SU-DHL-6 (cell line): ENCODE data around the gene PTCSC3.

Experiments used
- H2AFZ ChIP-seq: fragments of 200-600 bp; sonication (generic); 2 replicates; pipeline ENCODE4 v1.6.1; 2014; ENCODE audit warnings: low read depth, mild to moderate bottlenecking, moderate library complexity, mixed read lengths, antibody characterized with exemption, low read length; ENCODE audit not compliant: severe bottlenecking
- H3F3A ChIP-seq: fragments of 200-600 bp; shearing (Covaris generic); 2 replicates; pipeline ENCODE4 v1.6.0; 2016; ENCODE audit warnings: antibody characterized with exemption, mild to moderate bottlenecking; ENCODE audit not compliant: insufficient read depth
- H3K27ac ChIP-seq: fragments of 200-600 bp; sonication (generic); 2 replicates; pipeline ENCODE4 v1.5.1; 2016; ENCODE audit warnings: low read depth, mild to moderate bottlenecking, low read length, moderate library complexity, mixed read lengths
- H3K27me3 ChIP-seq: fragments of 200-600 bp; sonication (generic), shearing (Covaris generic); 2 replicates; pipeline ENCODE4 v1.6.0; 2014; ENCODE audit warnings: mild to moderate bottlenecking, low read length
- H3K36me3 ChIP-seq: fragments of 200-600 bp; sonication (generic); 2 replicates; pipeline ENCODE4 v1.6.1; 2014; ENCODE audit warnings: mild to moderate bottlenecking, low read length, mixed read lengths
- H3K4me2 ChIP-seq: fragments of 300-600, 200-600 bp; shearing (Covaris generic), sonication (generic); 2 replicates; pipeline ENCODE4 v1.6.0; 2014; ENCODE audit warnings: low read length, low read depth, mild to moderate bottlenecking; ENCODE audit not compliant: poor library complexity, severe bottlenecking
- H3K4me3 ChIP-seq: fragments of 200-600 bp; sonication (generic); 2 replicates; pipeline ENCODE4 v1.5.1; 2014; ENCODE audit warnings: antibody characterized with exemption, low read length, mild to moderate bottlenecking, mixed read lengths; ENCODE audit not compliant: insufficient read depth, poor library complexity, severe bottlenecking
- H3K79me2 ChIP-seq: fragments of 200-600 bp; sonication (generic); 2 replicates; pipeline ENCODE4 v1.6.1; 2014; ENCODE audit warnings: mild to moderate bottlenecking, low read length, moderate library complexity; ENCODE audit not compliant: insufficient read depth
- H3K9ac ChIP-seq: fragments of 200-600 bp; sonication (generic); 2 replicates; pipeline ENCODE4 v1.7.0; 2014; ENCODE audit warnings: mild to moderate bottlenecking, low read length
- H3K9me2 ChIP-seq: fragments of 200-600 bp; sonication (generic); replicated peaks from 2 replicates; pipeline ENCODE4 v1.6.1; 2014; ENCODE audit warnings: low read length; ENCODE audit not compliant: insufficient read depth
- H3K9me3 ChIP-seq: fragments of 200-600 bp; sonication (generic); 2 replicates; pipeline ENCODE4 v1.6.1; 2014; ENCODE audit warnings: low read length, mixed read lengths; ENCODE audit not compliant: insufficient read depth
- H4K20me1 ChIP-seq: fragments of 200-600 bp; sonication (generic); 2 replicates; pipeline ENCODE4 v1.6.1; 2014; ENCODE audit warnings: low read depth, mild to moderate bottlenecking, antibody characterized with exemption, low read length, moderate library complexity, mixed read lengths
- EZH2phosphoT487 ChIP-seq: fragments of 200-600 bp; sonication (generic), shearing (Covaris generic); conservative IDR thresholded peaks from 2 replicates; pipeline ENCODE4 v1.6.1; 2018; ENCODE audit warnings: mild to moderate bottlenecking, antibody characterized with exemption, low read length, moderate library complexity, mixed read lengths
- TF ChIP-seq, protein P1 (sequence below): fragments of 200-600 bp; sonication (generic); IDR thresholded peaks from one replicate; pipeline ENCODE4 v1.5.1; 2017; ENCODE audit warnings: antibody characterized with exemption, mild to moderate bottlenecking, low read length, moderate library complexity; ENCODE audit not compliant: insufficient read depth, poor library complexity, severe bottlenecking

PTCSC3 gene

DNA sequence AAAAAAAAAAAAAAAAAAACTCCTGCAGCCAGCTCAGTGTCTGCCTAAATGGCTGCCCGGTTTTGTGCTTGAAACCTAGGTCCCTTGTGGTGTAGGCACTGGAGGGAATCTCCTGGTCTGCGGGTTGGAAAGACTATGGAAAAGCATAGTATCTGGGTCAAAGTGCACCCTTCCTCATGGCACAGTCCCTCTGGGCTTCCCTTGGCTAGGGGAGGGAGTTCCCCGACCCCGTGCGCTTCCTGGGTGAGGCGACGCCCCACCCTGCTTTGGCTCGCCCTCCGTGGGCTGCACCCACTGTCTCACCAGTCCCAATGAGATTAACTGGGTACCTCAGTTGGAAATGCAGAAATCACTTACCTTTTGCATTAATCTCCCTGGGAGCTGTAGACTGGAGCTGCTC lies 14.3 kb downstream of the PTCSC3 start:
- Histone ChIP-seq H3K27ac (no peak overlapping the region), H3K36me3 (no peaks in the 10 kb centered on the region), H2AFZ (no peak overlapping the region), H3F3A (no peaks in the 10 kb centered on the region), H3K27me3 (no peaks in the 10 kb centered on the region), H3K9ac (no peak overlapping the region), H3K4me3 (no peak overlapping the region), H3K9me2 (no peaks in the 10 kb centered on the region; the same call in 1 of the 2 replicates), H3K9me3 (no peaks in the 10 kb centered on the region), H4K20me1 (no peaks in the 10 kb centered on the region), H3K4me2 (no peak overlapping the region), H3K79me2 (no peaks in the 10 kb centered on the region)
- TF ChIP-seq EZH2phosphoT487, result no peak
- TF ChIP-seq, protein P1, sequence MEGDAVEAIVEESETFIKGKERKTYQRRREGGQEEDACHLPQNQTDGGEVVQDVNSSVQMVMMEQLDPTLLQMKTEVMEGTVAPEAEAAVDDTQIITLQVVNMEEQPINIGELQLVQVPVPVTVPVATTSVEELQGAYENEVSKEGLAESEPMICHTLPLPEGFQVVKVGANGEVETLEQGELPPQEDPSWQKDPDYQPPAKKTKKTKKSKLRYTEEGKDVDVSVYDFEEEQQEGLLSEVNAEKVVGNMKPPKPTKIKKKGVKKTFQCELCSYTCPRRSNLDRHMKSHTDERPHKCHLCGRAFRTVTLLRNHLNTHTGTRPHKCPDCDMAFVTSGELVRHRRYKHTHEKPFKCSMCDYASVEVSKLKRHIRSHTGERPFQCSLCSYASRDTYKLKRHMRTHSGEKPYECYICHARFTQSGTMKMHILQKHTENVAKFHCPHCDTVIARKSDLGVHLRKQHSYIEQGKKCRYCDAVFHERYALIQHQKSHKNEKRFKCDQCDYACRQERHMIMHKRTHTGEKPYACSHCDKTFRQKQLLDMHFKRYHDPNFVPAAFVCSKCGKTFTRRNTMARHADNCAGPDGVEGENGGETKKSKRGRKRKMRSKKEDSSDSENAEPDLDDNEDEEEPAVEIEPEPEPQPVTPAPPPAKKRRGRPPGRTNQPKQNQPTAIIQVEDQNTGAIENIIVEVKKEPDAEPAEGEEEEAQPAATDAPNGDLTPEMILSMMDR, result no peak

DNA sequence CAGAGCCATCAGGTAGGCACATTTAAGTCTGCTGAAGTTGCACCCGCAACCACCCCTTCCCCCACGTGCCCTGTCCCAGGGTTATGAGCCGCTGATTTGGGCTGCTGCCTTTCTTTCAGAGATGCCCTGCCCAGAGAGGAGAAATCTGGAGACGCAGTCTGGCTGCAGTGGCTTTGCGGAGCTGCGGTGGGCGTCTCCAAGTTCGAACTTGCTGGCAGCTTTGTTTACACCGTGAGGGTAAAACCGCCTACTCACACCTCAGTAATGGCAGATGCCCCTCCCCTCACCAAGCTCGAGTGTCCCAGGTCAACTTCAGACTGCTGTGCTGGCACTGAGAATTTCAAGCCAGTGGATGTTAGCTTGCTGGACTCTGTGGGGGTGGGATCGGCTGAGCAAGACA lies 14.7 kb downstream of the PTCSC3 start:
- Histone ChIP-seq H3K4me2 (no peak overlapping the region), H4K20me1 (no peaks in the 10 kb centered on the region), H2AFZ (no peak overlapping the region), H3K9me3 (no peaks in the 10 kb centered on the region), H3K4me3 (no peak overlapping the region), H3K36me3 (no peaks in the 10 kb centered on the region), H3K27ac (no peak overlapping the region), H3K79me2 (no peaks in the 10 kb centered on the region), H3K9ac (no peak overlapping the region), H3K9me2 (no peaks in the 10 kb centered on the region; the same call in 1 of the 2 replicates), H3K27me3 (no peaks in the 10 kb centered on the region), H3F3A (no peaks in the 10 kb centered on the region)
- no peak for TF ChIP-seq EZH2phosphoT487
- TF ChIP-seq, protein P1, result no peak

DNA sequence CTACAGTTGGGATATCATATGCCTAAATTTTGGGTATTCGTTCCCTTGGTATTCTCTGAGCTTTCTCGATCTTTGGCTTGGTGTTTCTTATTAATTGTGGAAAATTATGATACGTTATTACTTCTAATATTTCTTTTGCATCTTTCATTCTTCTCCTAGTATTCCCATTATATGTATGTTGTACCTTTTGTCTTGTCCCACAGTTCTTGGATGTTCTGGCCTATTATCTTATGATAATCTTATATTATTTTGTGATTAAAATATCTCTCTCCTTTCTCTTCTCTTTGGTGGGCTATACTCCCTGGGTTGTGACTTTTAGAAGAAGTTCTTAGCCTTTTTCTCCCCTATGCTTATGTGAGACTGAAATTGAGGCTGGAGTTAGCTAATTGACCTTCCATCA lies 25.2 kb downstream of the PTCSC3 start:
- no peaks in the 10 kb centered on the region for H3F3A ChIP-seq
- H3K9me2 ChIP-seq, result no peaks in the 10 kb centered on the region
- H3K79me2 ChIP-seq, result no peaks in the 10 kb centered on the region
- no peaks in the 10 kb centered on the region for H3K27me3 ChIP-seq
- H4K20me1 ChIP-seq, result no peaks in the 10 kb centered on the region
- H2AFZ ChIP-seq, result no peak overlapping the region
- no peak overlapping the region for H3K27ac ChIP-seq
- no peaks in the 10 kb centered on the region for H3K36me3 ChIP-seq
- TF ChIP-seq, protein P1, result no peak
- no peak for TF ChIP-seq EZH2phosphoT487
- H3K4me2 ChIP-seq, result no peak overlapping the region
- no peaks in the 10 kb centered on the region for H3K9me3 ChIP-seq
- H3K4me3 ChIP-seq, result no peak overlapping the region
- H3K9ac ChIP-seq, result no peak overlapping the region
